RWPE1 (cell line): ENCODE data around the gene OASL.

Experiments
- CTCF ChIA-PET: fragments of 350-600 bp; sonication (Branson Sonifier 250); formaldehyde crosslinking; extraction: SDS; loops from one replicate; lab custom pipeline; 2021; lab: Yijun Ruan, JAX
- POLR2A ChIA-PET: fragments of 400-600 bp; formaldehyde crosslinking; extraction: SDS; loops from one replicate; lab custom pipeline; 2020; ENCODE audit warnings: antibody characterized with exemption; ENCODE audit not compliant: low non-redundant PET; lab: Yijun Ruan, JAX
- DNase-seq: peaks from one replicate; pipeline ENCODE4 v3.0.0; 2012; ENCODE audit warnings: low spot score
- H3K27ac ChIP-seq: fragments of 450-650 bp; 2 replicates; pipeline ENCODE4 v1.5.1; 2017
- TF ChIP-seq, protein P1 (sequence below): fragments of 450-650 bp; conservative IDR thresholded peaks from 2 replicates; pipeline ENCODE4 v1.5.1; 2017; ENCODE audit warnings: low read depth, mild to moderate bottlenecking

The OASL gene

DNA sequence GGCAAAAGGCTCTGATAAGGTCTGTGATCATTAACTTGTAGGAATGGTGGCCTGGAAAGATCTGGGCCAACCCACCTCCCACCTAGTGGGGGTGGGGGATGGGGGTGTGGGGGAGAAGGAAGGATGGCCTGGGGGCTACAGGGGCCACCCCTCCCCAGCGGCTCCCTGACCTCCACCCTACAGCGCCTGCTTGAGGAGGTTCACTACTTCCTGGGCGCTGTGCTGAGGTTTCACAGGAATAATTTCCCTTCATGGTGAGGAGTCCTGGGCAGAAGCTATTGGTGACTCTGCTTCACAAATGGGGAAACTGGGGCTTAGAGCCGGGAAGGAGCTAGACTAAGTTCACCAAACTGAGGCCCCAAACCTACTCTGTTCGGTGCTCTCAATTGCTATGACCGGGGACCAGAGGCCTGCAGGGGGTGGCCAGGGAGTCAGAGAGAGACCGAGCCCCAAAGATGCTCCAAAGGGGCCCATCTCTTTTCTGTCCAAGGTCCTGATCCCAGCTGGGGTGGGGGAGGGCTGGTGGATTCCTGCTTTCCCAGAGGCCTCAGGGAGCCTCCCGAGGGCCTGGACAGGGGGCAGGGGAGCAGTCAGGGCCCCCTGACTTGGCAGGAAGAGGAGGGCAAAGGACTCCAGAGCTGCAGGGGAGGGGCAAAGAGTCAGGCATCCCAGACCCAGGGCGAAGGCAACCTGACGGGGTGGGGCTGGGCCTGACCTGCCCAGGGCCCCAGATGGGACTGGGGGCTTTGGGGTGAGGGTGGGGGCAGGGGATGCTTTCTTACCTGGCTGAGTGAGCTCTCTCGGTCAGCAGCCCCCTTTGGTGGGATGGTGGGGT lies 59.0 kb downstream of the OASL start:
- TF ChIP-seq, protein P1, sequence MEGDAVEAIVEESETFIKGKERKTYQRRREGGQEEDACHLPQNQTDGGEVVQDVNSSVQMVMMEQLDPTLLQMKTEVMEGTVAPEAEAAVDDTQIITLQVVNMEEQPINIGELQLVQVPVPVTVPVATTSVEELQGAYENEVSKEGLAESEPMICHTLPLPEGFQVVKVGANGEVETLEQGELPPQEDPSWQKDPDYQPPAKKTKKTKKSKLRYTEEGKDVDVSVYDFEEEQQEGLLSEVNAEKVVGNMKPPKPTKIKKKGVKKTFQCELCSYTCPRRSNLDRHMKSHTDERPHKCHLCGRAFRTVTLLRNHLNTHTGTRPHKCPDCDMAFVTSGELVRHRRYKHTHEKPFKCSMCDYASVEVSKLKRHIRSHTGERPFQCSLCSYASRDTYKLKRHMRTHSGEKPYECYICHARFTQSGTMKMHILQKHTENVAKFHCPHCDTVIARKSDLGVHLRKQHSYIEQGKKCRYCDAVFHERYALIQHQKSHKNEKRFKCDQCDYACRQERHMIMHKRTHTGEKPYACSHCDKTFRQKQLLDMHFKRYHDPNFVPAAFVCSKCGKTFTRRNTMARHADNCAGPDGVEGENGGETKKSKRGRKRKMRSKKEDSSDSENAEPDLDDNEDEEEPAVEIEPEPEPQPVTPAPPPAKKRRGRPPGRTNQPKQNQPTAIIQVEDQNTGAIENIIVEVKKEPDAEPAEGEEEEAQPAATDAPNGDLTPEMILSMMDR = no peak
- ChIA-PET POLR2A (interaction anchor here (0.6 kb wide), 1 partner anchor 247 kb away, joined by 3 read pairs; no protein-coding TSS in a partner anchor), CTCF (no interaction called here)
- H3K27ac ChIP-seq = no peak overlapping the region
- no peak for DNase-seq

DNA sequence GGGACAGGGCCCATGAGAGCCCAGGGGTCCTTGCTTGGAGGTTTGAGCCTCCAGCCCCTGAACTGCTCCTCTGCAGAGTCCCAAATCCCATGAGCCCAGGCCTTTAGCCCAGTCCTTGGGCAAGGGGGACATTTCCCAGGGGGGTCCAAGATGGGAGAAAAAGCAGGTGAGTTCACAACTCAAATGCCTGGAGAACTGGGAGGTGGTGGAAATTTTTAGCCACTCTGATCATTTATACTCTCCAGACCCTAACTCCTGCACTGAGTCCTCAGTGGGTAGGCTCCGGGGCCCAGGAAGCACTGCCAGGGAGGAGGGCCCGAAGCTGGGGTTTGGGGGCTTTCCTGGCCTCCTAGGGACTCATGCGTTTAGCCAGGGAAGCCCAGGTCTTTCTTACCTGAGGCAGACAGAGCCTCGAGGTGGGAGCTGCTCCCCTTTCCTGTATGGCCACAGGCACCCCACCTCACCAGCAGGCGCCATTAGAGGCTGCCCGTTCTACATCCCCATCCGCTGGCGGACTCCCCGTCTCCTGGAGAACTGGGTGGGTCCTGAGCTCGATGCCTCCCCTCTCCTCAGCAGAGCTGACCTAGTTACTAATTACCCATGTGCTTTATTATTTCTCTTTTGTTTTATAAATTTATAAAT lies 59.7 kb downstream of the OASL start:
- H3K27ac ChIP-seq = no peak overlapping the region
- ChIA-PET POLR2A (interaction anchor here (0.6 kb wide), 1 partner anchor 247 kb away, joined by 3 read pairs; no protein-coding TSS in a partner anchor), CTCF (no interaction called here)
- DNase-seq = no peak
- TF ChIP-seq, protein P1 = no peak

DNA sequence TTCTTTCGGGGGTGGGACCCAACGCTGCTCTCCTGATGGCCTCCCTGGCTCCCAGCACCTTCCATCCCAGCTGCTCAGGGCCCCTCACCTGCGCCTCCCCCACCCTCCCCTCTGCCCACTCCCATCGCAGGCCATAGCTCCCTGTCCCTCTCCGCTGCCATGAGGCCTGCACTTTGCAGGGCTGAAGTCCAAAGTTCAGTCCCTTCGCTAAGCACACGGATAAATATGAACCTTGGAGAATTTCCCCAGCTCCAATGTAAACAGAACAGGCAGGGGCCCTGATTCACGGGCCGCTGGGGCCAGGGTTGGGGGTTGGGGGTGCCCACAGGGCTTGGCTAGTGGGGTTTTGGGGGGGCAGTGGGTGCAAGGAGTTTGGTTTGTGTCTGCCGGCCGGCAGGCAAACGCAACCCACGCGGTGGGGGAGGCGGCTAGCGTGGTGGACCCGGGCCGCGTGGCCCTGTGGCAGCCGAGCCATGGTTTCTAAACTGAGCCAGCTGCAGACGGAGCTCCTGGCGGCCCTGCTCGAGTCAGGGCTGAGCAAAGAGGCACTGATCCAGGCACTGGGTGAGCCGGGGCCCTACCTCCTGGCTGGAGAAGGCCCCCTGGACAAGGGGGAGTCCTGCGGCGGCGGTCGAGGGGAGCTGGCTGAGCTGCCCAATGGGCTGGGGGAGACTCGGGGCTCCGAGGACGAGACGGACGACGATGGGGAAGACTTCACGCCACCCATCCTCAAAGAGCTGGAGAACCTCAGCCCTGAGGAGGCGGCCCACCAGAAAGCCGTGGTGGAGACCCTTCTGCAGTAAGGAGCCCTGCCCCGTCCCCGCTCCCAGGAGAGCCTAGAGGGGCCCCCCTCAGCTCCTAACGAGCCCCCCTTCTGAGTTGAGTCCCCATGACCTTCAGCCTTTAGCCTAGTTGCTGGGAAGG lies 60.5 kb downstream of the OASL start, which contains the start of gene HNF1A:
HNF1A (plus strand) TSS at position 248 of the 924 bp plus-strand sequence; CDS start at position 474, 226 bp downstream.
- H3K27ac ChIP-seq = no peak within 1 kb of the TSS
- ChIA-PET POLR2A (no interaction called here), CTCF (interaction anchor here (0.6 kb wide), 1 partner anchor 312 kb away, joined by 3 read pairs; no protein-coding TSS in a partner anchor)
- TF ChIP-seq, protein P1 = no peak
- no peak for DNase-seq

DNA sequence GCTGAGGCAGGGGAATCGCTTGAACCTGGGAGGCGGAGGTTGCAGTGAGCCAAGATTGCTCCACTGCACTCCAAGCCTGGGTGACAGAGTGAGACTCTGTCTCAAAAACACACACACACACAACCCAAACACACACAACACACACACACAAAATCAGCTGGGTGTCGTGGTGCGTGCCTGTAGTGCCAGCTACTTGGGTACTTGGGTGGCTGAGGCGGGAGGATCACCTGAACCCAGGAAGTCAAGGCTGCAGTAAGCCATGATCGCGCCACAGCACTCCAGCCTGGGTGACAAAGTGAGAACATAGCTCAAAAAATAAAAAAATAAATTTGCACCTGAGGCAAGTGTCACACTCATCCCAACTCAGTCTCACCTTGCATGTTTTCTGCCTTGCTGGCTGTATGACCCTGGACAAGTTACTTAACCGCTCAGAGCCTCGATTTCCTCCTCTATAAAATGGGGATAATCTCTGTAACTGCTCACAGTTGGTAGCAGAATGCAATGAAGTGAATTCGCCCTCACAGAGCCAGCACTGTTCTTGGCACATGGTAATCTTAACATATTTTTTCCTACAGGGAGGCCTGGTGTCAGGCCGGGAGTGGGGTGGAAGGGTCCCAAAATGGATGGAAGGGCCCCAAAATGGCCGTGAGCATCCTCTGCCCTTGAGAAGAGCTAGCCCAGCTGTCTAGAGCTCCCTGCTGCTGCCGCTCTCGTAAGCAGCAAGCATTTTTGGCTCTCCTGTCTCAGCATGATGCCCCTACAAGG lies 61.3 kb downstream of the OASL start:
- POLR2A ChIA-PET = no interaction called here
- TF ChIP-seq, protein P1 = no peak
- CTCF ChIA-PET = interaction anchor here (0.6 to 0.7 kb wide), 2 partner anchors 311 to 320 kb away, joined by 3 read pairs; no protein-coding TSS in a partner anchor
- no peak overlapping the region for H3K27ac ChIP-seq
- DNase-seq = no peak

GRCh38 chr12:120972870-120973543 lies 66.0 kb downstream of the OASL start:
- ChIA-PET POLR2A (no interaction called here), CTCF (interaction anchor here (0.7 to 1.3 kb wide), 5 partner anchors 10 to 332 kb away, joined by 3 to 5 read pairs (median 5); no protein-coding TSS in a partner anchor)
- DNase-seq = no peak
- TF ChIP-seq, protein P1 = no peak
- no peak overlapping the region for H3K27ac ChIP-seq
